MM.1S (cell line): Measurements from ENCODE around the gene MFSD11.
"Not testable (repeated sequence)": the region's sequence is repeated elsewhere in the genome, so short reads cannot be mapped to it uniquely, and the experiment has no call there.

Experiments
- DNase-seq: peaks from one replicate; pipeline ENCODE4 v3.0.0-alpha.2; 2015
- H2AFZ ChIP-seq: fragments of 300-600 bp; sonication (generic); 2 replicates; pipeline ENCODE4 v1.6.0; 2016; ENCODE audit warnings: antibody characterized with exemption, low read length
- H3F3A ChIP-seq: fragments of 300-600 bp; sonication (generic); 2 replicates; pipeline ENCODE4 v1.6.1; 2016; ENCODE audit warnings: mild to moderate bottlenecking, antibody characterized with exemption, low read length, moderate library complexity, mixed read lengths; ENCODE audit not compliant: insufficient read depth
- H3K27ac ChIP-seq: fragments of 300-600 bp; sonication (generic); 2 replicates; pipeline ENCODE4 v1.5.1; 2016; ENCODE audit warnings: mild to moderate bottlenecking, low read length
- H3K27me3 ChIP-seq: fragments of 300-600 bp; sonication (generic); replicated peaks from 2 replicates; pipeline ENCODE4 v1.6.0; 2016; ENCODE audit warnings: low read length; ENCODE audit not compliant: insufficient read depth
- H3K36me3 ChIP-seq: fragments of 300-600 bp; sonication (generic); replicated peaks from 2 replicates; pipeline ENCODE4 v1.6.1; 2016; ENCODE audit warnings: mild to moderate bottlenecking, low read length, mixed read lengths; ENCODE audit not compliant: insufficient read depth
- H3K4me1 ChIP-seq: fragments of 300-600 bp; sonication (generic); 2 replicates; pipeline ENCODE4 v1.6.1; 2016; ENCODE audit warnings: low read length, mixed read lengths
- H3K4me2 ChIP-seq: fragments of 300-600 bp; sonication (generic); 2 replicates; pipeline ENCODE4 v1.6.0; 2016; ENCODE audit warnings: low read depth, low read length
- H3K4me3 ChIP-seq: fragments of 300-600 bp; sonication (generic); 2 replicates; pipeline ENCODE4 v1.5.1; 2016; ENCODE audit warnings: low read length, mixed read lengths
- H3K79me2 ChIP-seq: fragments of 300-600 bp; sonication (generic); 2 replicates; pipeline ENCODE4 v1.6.1; 2016; ENCODE audit warnings: mixed run types, low read length, mixed read lengths
- H3K9ac ChIP-seq: fragments of 300-600 bp; sonication (generic); 2 replicates; pipeline ENCODE4 v1.6.1; 2016; ENCODE audit warnings: low read length, mixed read lengths
- H3K9me2 ChIP-seq: fragments of 300-600 bp; sonication (generic); replicated peaks from 2 replicates; pipeline ENCODE4 v1.6.1; 2016; ENCODE audit warnings: mild to moderate bottlenecking, low read length, mixed read lengths; ENCODE audit not compliant: insufficient read depth
- H3K9me3 ChIP-seq: fragments of 300-600 bp; sonication (generic); replicated peaks from 2 replicates; pipeline ENCODE4 v1.6.1; 2016; ENCODE audit warnings: mild to moderate bottlenecking, low read length, mixed read lengths; ENCODE audit not compliant: insufficient read depth
- H4K20me1 ChIP-seq: fragments of 300-600 bp; sonication (generic); 2 replicates; pipeline ENCODE4 v1.6.1; 2016; ENCODE audit warnings: mild to moderate bottlenecking, low read length, moderate library complexity, mixed read lengths; ENCODE audit not compliant: insufficient read depth
- EZH2 ChIP-seq: fragments of 300-600 bp; sonication (generic); optimal IDR thresholded peaks from 2 replicates; pipeline ENCODE3; 2017; ENCODE audit warnings: low read depth, mild to moderate bottlenecking, antibody characterized with exemption, low read length, mixed read lengths
- EZH2phosphoT487 ChIP-seq: fragments of 300-600 bp; sonication (generic); IDR thresholded peaks from 2 replicates; pipeline ENCODE4 v1.6.1; 2018; ENCODE audit warnings: antibody characterized with exemption, low read length
- TF ChIP-seq, protein P1 (sequence below): fragments of 300-600 bp; sonication (generic); IDR thresholded peaks from 2 replicates; pipeline ENCODE4 v1.5.1; 2016; ENCODE audit warnings: antibody characterized with exemption, low read length, mixed read lengths

Gene MFSD11

DNA sequence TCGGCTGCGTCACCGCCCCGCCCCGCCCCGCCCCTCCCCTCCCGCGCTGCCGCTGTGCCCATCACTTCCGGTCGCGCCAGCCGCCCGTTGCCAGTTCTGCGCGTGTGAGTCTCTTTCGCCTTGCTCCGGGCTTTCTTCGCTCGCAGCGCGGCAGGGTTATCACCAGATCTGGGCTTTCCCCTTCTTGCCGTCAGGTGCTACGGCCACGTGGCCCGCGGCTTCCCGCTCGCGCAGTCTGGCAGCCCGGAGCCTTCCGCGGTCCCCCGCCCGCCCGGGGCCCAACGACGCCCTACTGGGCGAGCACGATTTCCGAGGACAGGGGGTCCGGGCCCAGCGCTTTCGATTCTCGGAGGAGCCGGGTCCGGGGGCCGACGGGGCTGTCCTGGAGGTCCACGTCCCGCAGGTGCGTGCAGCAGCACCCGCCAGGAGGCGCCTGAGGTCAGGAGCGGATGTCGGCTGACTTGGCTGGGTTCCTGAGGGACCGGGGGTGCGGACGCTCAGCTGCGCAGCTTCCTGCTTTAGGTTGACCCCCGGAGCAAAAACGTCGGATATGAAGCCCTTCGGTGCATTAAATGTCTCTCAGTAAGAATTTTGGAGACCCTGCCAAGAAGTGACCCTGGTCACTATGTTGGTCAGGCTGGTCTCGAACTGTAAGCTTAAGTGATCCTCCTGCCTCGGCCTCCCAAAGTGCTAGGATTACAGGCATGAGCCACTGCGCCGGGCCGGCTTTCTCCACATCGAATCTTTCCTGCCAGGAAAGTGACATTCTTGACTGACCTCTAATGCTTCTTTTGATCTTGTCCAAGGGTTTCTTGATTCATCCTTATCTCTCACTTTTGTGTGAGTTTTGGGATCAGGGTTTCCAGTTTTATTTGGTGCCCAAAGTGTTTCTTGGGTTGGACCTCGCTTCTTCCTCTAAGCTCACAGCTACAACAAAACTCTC, 10.9 kb upstream of the MFSD11 start, which contains the start of gene METTL23:
Gene METTL23, plus strand, starts transcription at position 64 of the 943 bp plus-strand sequence. CDS start 2,872 bp downstream, outside the sequence.
- no peaks in the 10 kb centered on the region for H3K9me2 ChIP-seq
- H3K4me2 ChIP-seq: peak within 1 kb of the TSS; percentile 89
- H3K27me3 ChIP-seq: no peaks in the 10 kb centered on the region
- DNase-seq: peak; percentile 86
- H3K36me3 ChIP-seq: peaks cover 9% of the 10 kb centered on the region
- peak within 1 kb of the TSS; percentile 100 for H3K27ac ChIP-seq
- H3K9ac ChIP-seq: peak within 1 kb of the TSS; percentile 99
- peak within 1 kb of the TSS; percentile 92 for H3K4me3 ChIP-seq
- H3K4me1 ChIP-seq: 0 out of 2 replicates have a peak, but pooled peaks cover 8% of the 10 kb centered on the region
- no peak for TF ChIP-seq EZH2
- TF ChIP-seq, protein P1, sequence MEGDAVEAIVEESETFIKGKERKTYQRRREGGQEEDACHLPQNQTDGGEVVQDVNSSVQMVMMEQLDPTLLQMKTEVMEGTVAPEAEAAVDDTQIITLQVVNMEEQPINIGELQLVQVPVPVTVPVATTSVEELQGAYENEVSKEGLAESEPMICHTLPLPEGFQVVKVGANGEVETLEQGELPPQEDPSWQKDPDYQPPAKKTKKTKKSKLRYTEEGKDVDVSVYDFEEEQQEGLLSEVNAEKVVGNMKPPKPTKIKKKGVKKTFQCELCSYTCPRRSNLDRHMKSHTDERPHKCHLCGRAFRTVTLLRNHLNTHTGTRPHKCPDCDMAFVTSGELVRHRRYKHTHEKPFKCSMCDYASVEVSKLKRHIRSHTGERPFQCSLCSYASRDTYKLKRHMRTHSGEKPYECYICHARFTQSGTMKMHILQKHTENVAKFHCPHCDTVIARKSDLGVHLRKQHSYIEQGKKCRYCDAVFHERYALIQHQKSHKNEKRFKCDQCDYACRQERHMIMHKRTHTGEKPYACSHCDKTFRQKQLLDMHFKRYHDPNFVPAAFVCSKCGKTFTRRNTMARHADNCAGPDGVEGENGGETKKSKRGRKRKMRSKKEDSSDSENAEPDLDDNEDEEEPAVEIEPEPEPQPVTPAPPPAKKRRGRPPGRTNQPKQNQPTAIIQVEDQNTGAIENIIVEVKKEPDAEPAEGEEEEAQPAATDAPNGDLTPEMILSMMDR: peak; percentile 83
- no peak for TF ChIP-seq EZH2phosphoT487
- H3K79me2 ChIP-seq: peaks cover 83% of the 10 kb centered on the region
- peak within 1 kb of the TSS; percentile 66 for H2AFZ ChIP-seq
- H3F3A ChIP-seq: peaks cover 54% of the 10 kb centered on the region
- no peaks in the 10 kb centered on the region for H4K20me1 ChIP-seq
- H3K9me3 ChIP-seq: no peaks in the 10 kb centered on the region

DNA sequence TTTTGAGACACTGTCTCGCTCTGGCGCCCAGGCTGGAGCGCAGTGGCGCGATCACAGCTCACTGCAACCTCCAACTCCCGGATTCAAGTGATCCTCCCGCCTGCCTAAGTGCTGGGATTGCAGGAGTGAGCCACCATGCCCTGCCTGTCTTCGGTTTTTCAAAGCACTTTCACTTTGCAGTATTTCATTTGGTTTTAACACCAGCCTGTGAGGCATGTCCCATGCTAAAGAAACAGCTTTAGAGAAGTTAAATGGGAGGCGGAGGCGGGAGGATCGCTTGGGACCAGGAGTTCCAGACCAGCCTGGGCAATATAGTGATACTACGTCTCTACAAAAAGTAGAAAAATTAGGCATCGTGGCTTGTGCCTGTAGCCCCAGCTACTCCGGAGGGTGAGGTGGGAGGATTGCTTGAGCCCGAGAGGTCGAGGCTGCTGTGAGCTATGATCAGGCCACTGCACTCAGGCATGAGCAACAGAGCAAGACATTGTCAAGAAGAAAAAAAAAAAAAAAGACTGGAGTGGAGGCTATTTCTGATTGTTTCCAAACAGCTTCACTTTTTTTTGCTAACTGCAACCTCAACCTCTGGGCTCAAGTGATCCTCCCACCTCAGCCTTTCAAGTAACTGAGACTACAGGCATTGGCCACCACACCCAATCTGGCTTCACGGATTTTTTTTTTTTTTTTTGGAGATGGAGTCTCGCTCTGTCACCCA, 10.0 kb upstream of the MFSD11 start:
- Histone ChIP-seq H3K9me2 (no peaks in the 10 kb centered on the region), H4K20me1 (no peaks in the 10 kb centered on the region), H3K9ac (peak overlapping the region; percentile 99), H2AFZ (no peak overlapping the region), H3K4me1 (0 out of 2 replicates have a peak, but pooled peaks cover 8% of the 10 kb centered on the region), H3K27me3 (no peaks in the 10 kb centered on the region), H3K4me2 (peak overlapping the region; percentile 89), H3K36me3 (peaks cover 9% of the 10 kb centered on the region; the same call in 1 of the 2 replicates), H3K79me2 (peaks cover 83% of the 10 kb centered on the region), H3K4me3 (peak overlapping the region; percentile 80), H3K27ac (peak overlapping the region; percentile 100), H3K9me3 (no peaks in the 10 kb centered on the region), H3F3A (peaks cover 60% of the 10 kb centered on the region)
- peak; percentile 40 for DNase-seq
- TF ChIP-seq EZH2phosphoT487 (no peak), EZH2 (no peak)
- TF ChIP-seq, protein P1: no peak

- peak overlapping the region; percentile 29; the same call in 1 of the 2 replicates for H3K27ac ChIP-seq
- H3K4me2 ChIP-seq, H3K9ac ChIP-seq: not testable (repeated sequence)
Measured at GRCh38 chr17:76731800-76732733, 5.9 kb upstream of the MFSD11 start.

More at GRCh38 chr17:76731800-76732733, 5.9 kb upstream of the MFSD11 start:
- Histone ChIP-seq H3F3A (peaks cover 84% of the 10 kb centered on the region), H3K36me3 (peaks cover 33% of the 10 kb centered on the region), H3K79me2 (peaks cover 89% of the 10 kb centered on the region), H4K20me1 (peaks cover 33% of the 10 kb centered on the region)
- not testable (repeated sequence) for H3K27me3 ChIP-seq, H3K4me3 ChIP-seq, H2AFZ ChIP-seq, H3K4me1 ChIP-seq, H3K9me2 ChIP-seq, DNase-seq, H3K9me3 ChIP-seq
